ENCODE data around the gene CD300LF.
A peak's percentile ranks its signal among the peaks of the same experiment; 100 is the strongest.

CD300LF gene

GRCh38 chr17:74740641-74741387 lies 28.1 kb upstream of the CD300LF start:
- no peak overlapping the region for H3K27ac Mint-ChIP-seq
- no peaks in the 10 kb centered on the region for H3K9me3 Mint-ChIP-seq
- H3K36me3 Mint-ChIP-seq (ENCODE audit: low read depth), result no peaks in the 10 kb centered on the region
- H3K4me1 Mint-ChIP-seq (ENCODE audit: low read depth), result peaks cover 82% of the 10 kb centered on the region
- H3K4me3 Mint-ChIP-seq, result no peak overlapping the region
- peaks cover 5% of the 10 kb centered on the region for H3K27me3 Mint-ChIP-seq

GRCh38 chr17:74740173-74740572 lies 27.4 kb upstream of the CD300LF start:
- H3K9me3 Mint-ChIP-seq, result no peaks in the 10 kb centered on the region
- H3K27me3 Mint-ChIP-seq, result peaks cover 5% of the 10 kb centered on the region
- H3K36me3 Mint-ChIP-seq (ENCODE audit: low read depth), result no peaks in the 10 kb centered on the region
- peaks cover 82% of the 10 kb centered on the region for H3K4me1 Mint-ChIP-seq (ENCODE audit: low read depth)
- H3K27ac Mint-ChIP-seq, result no peak overlapping the region
- H3K4me3 Mint-ChIP-seq, result no peak overlapping the region

GRCh38 chr17:74739227-74739831 lies 26.6 kb upstream of the CD300LF start:
- no peaks in the 10 kb centered on the region for H3K9me3 Mint-ChIP-seq
- H3K4me3 Mint-ChIP-seq, result peak overlapping the region; percentile 78
- peaks cover 75% of the 10 kb centered on the region for H3K4me1 Mint-ChIP-seq (ENCODE audit: low read depth)
- no peaks in the 10 kb centered on the region for H3K36me3 Mint-ChIP-seq (ENCODE audit: low read depth)
- peaks cover 5% of the 10 kb centered on the region for H3K27me3 Mint-ChIP-seq
- peak overlapping the region; percentile 48 for H3K27ac Mint-ChIP-seq

GRCh38 chr17:74738051-74738996 lies 25.6 kb upstream of the CD300LF start:
- no peaks in the 10 kb centered on the region for H3K36me3 Mint-ChIP-seq (ENCODE audit: low read depth)
- peak overlapping the region; percentile 78 for H3K4me3 Mint-ChIP-seq
- peaks cover 5% of the 10 kb centered on the region for H3K27me3 Mint-ChIP-seq
- peaks cover 65% of the 10 kb centered on the region for H3K4me1 Mint-ChIP-seq (ENCODE audit: low read depth)
- H3K27ac Mint-ChIP-seq, result peak overlapping the region; percentile 76
- H3K9me3 Mint-ChIP-seq, result no peaks in the 10 kb centered on the region

GRCh38 chr17:74737299-74738050 lies 24.8 kb upstream of the CD300LF start:
- Mint-ChIP-seq H3K27me3 (peaks cover 5% of the 10 kb centered on the region), H3K4me1 (ENCODE audit: low read depth) (peaks cover 57% of the 10 kb centered on the region), H3K4me3 (peak overlapping the region; percentile 78)

GRCh38 chr17:74736513-74737298 lies 24.0 kb upstream of the CD300LF start, which contains the start of gene RAB37:
Gene RAB37, plus strand, starts transcription at chr17:74737256. Its CDS starts 17 bp downstream, at chr17:74737273.
- peaks cover 5% of the 10 kb centered on the region for H3K27me3 Mint-ChIP-seq
- H3K4me1 Mint-ChIP-seq (ENCODE audit: low read depth), result peaks cover 49% of the 10 kb centered on the region
- H3K27ac Mint-ChIP-seq, result peak within 1 kb of the TSS; percentile 76
- peak within 1 kb of the TSS; percentile 78 for H3K4me3 Mint-ChIP-seq
- H3K36me3 Mint-ChIP-seq (ENCODE audit: low read depth), result no peaks in the 10 kb centered on the region
- H3K9me3 Mint-ChIP-seq, result no peaks in the 10 kb centered on the region

More at GRCh38 chr17:74737299-74738050, 24.8 kb upstream of the CD300LF start:
- Mint-ChIP-seq H3K27ac (peak overlapping the region; percentile 49), H3K36me3 (ENCODE audit: low read depth) (no peaks in the 10 kb centered on the region), H3K9me3 (no peaks in the 10 kb centered on the region)

GRCh38 chr17:74734256-74734655 lies 21.5 kb upstream of the CD300LF start:
- Mint-ChIP-seq H3K27me3 (peaks cover 5% of the 10 kb centered on the region), H3K36me3 (ENCODE audit: low read depth) (no peaks in the 10 kb centered on the region), H3K4me1 (ENCODE audit: low read depth) (peaks cover 44% of the 10 kb centered on the region), H3K4me3 (no peak overlapping the region), H3K9me3 (no peaks in the 10 kb centered on the region), H3K27ac (no peak overlapping the region)

GRCh38 chr17:74733365-74734122 lies 20.8 kb upstream of the CD300LF start:
- Mint-ChIP-seq H3K36me3 (ENCODE audit: low read depth) (no peaks in the 10 kb centered on the region), H3K27ac (no peak overlapping the region), H3K27me3 (peaks cover 5% of the 10 kb centered on the region), H3K9me3 (no peaks in the 10 kb centered on the region), H3K4me3 (no peak overlapping the region), H3K4me1 (ENCODE audit: low read depth) (peaks cover 37% of the 10 kb centered on the region)

GRCh38 chr17:74732042-74732867 lies 19.5 kb upstream of the CD300LF start:
- no peaks in the 10 kb centered on the region for H3K9me3 Mint-ChIP-seq
- no peaks in the 10 kb centered on the region for H3K36me3 Mint-ChIP-seq (ENCODE audit: low read depth)
- peaks cover 24% of the 10 kb centered on the region for H3K4me1 Mint-ChIP-seq (ENCODE audit: low read depth)
- no peak overlapping the region for H3K4me3 Mint-ChIP-seq
- H3K27ac Mint-ChIP-seq, result no peak overlapping the region
- peaks cover 5% of the 10 kb centered on the region for H3K27me3 Mint-ChIP-seq

- H3K27ac Mint-ChIP-seq, result no peak overlapping the region
- no peaks in the 10 kb centered on the region for H3K36me3 Mint-ChIP-seq (ENCODE audit: low read depth)
- no peak overlapping the region for H3K4me3 Mint-ChIP-seq
- peaks cover 2% of the 10 kb centered on the region for H3K27me3 Mint-ChIP-seq
- H3K4me1 Mint-ChIP-seq (ENCODE audit: low read depth), result peaks cover 20% of the 10 kb centered on the region
- no peaks in the 10 kb centered on the region for H3K9me3 Mint-ChIP-seq
Observed at GRCh38 chr17:74731347-74731605, 18.6 kb upstream of the CD300LF start.

- Mint-ChIP-seq H3K27me3 (no peaks in the 10 kb centered on the region), H3K27ac (no peak overlapping the region), H3K4me3 (peak overlapping the region; percentile 34), H3K4me1 (ENCODE audit: low read depth) (peaks cover 18% of the 10 kb centered on the region), H3K36me3 (ENCODE audit: low read depth) (no peaks in the 10 kb centered on the region), H3K9me3 (no peaks in the 10 kb centered on the region)
Observed at GRCh38 chr17:74730491-74731346, 18.0 kb upstream of the CD300LF start.

- Mint-ChIP-seq H3K9me3 (no peaks in the 10 kb centered on the region), H3K36me3 (ENCODE audit: low read depth) (no peaks in the 10 kb centered on the region), H3K4me1 (ENCODE audit: low read depth) (peaks cover 18% of the 10 kb centered on the region), H3K27ac (no peak overlapping the region), H3K4me3 (no peak overlapping the region), H3K27me3 (no peaks in the 10 kb centered on the region)
Observed at GRCh38 chr17:74729866-74730265, 17.1 kb upstream of the CD300LF start.

All from stimulated activated naive CD8-positive, alpha-beta T cell treated with anti-CD3 and anti-CD28 coated beads, Interleukin-15, Interleukin-2, amounts not matched to agents 100 ng/mL and 50 ng/mL, for 24 hours (primary cell).